ENCODE measurements around the gene CAPN10.

The CAPN10 gene

DNA sequence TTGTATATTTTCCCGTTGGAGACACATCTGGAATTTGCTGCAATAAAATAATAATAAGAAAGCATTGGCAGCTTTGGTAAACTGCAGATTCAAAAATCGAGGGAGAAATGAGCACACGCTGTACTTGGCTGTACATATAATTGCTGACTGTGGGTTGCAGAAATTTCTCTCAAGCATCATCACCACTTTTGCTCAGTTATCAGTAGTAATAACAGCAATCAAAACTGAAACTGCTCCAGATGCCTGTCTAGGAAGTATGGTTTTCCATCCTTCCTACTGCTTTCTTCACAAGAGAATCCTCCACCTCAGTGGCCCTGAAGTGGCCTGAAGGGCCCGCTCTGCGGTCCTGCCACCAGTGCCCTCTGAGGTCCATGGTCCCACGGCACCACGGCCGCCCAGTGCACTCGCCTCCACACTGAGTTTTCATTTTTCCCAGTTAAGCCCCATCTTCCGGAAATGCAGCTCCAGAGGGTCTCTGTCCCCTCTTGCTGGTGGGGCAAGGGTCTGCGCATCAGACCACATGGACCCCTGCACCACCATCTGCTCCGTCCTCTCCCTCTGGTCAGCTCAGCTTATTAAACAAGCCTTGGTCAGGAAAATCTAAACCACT lies 22.5 kb upstream of the CAPN10 start:
- in situ Hi-C loops (cut with HindIII; ENCODE audit: low sequenced_read_pairs) = no loop called here
- no peak overlapping the region for H3K4me3 ChIP-seq (ENCODE audit: low read depth, low read length)
- no peak for DNase-seq (ENCODE audit: low read depth)

GRCh38 chr2:240564561-240565332 lies 21.8 kb upstream of the CAPN10 start:
- H3K4me3 ChIP-seq (ENCODE audit: low read depth, low read length) = no peak overlapping the region
- in situ Hi-C loops (cut with HindIII; ENCODE audit: low sequenced_read_pairs) = no loop called here
- TF ChIP-seq, protein P1, sequence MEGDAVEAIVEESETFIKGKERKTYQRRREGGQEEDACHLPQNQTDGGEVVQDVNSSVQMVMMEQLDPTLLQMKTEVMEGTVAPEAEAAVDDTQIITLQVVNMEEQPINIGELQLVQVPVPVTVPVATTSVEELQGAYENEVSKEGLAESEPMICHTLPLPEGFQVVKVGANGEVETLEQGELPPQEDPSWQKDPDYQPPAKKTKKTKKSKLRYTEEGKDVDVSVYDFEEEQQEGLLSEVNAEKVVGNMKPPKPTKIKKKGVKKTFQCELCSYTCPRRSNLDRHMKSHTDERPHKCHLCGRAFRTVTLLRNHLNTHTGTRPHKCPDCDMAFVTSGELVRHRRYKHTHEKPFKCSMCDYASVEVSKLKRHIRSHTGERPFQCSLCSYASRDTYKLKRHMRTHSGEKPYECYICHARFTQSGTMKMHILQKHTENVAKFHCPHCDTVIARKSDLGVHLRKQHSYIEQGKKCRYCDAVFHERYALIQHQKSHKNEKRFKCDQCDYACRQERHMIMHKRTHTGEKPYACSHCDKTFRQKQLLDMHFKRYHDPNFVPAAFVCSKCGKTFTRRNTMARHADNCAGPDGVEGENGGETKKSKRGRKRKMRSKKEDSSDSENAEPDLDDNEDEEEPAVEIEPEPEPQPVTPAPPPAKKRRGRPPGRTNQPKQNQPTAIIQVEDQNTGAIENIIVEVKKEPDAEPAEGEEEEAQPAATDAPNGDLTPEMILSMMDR (IDR thresholded peaks at IDR 0.05; ENCODE audit: low read depth, low read length, missing control alignments) = no peak
- no peak for DNase-seq (ENCODE audit: low read depth)

More for the DNA sequence above, 22.5 kb upstream of the CAPN10 start:
- TF ChIP-seq, protein P1 (IDR thresholded peaks at IDR 0.05; ENCODE audit: low read depth, low read length, missing control alignments) = no peak

GRCh38 chr2:240565333-240566202 lies 21.0 kb upstream of the CAPN10 start:
- in situ Hi-C loops (cut with HindIII; ENCODE audit: low sequenced_read_pairs) = no loop called here
- no peak overlapping the region for H3K4me3 ChIP-seq (ENCODE audit: low read depth, low read length)
- no peak for DNase-seq (ENCODE audit: low read depth)
- TF ChIP-seq, protein P1 (IDR thresholded peaks at IDR 0.05; ENCODE audit: low read depth, low read length, missing control alignments) = no peak

GRCh38 chr2:240566203-240567136 lies 20.1 kb upstream of the CAPN10 start:
- TF ChIP-seq, protein P1 (IDR thresholded peaks at IDR 0.05; ENCODE audit: low read depth, low read length, missing control alignments) = peak; percentile 76
- no peak for DNase-seq (ENCODE audit: low read depth)
- peak overlapping the region; percentile 24 for H3K4me3 ChIP-seq (ENCODE audit: low read depth, low read length)
- in situ Hi-C loops (cut with HindIII; ENCODE audit: low sequenced_read_pairs) = no loop called here

- in situ Hi-C loops (cut with HindIII; ENCODE audit: low sequenced_read_pairs) = no loop called here
- H3K4me3 ChIP-seq (ENCODE audit: low read depth, low read length) = peak overlapping the region; percentile 61
- TF ChIP-seq, protein P1 (IDR thresholded peaks at IDR 0.05; ENCODE audit: low read depth, low read length, missing control alignments) = no peak
- DNase-seq (ENCODE audit: low read depth) = no peak
Measured at GRCh38 chr2:240567137-240567871, 19.2 kb upstream of the CAPN10 start.

All from astrocyte of the cerebellum (primary cell).